ENCODE measurements around the gene S100A6.

DNA sequence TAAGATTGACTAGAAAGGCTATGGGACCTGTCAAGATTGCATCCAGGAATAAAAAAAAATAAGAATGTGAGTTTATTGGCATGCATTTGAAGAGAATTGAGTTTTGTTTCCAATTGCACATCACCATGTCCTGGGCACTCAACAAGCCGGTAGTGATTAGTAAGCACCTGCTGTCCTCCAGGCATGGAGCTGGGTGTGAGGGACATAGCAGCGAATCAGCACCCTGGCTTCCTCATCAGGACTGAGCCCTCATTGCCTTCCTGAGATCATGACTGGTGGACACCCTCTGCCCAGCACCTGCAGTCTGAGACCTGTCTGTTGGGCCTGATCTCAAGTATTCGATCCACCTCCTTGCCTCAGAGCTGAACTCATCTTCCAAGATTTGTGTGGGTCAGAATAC lies 26.8 kb downstream of the S100A6 start:
- TF ChIP-seq, protein P1, sequence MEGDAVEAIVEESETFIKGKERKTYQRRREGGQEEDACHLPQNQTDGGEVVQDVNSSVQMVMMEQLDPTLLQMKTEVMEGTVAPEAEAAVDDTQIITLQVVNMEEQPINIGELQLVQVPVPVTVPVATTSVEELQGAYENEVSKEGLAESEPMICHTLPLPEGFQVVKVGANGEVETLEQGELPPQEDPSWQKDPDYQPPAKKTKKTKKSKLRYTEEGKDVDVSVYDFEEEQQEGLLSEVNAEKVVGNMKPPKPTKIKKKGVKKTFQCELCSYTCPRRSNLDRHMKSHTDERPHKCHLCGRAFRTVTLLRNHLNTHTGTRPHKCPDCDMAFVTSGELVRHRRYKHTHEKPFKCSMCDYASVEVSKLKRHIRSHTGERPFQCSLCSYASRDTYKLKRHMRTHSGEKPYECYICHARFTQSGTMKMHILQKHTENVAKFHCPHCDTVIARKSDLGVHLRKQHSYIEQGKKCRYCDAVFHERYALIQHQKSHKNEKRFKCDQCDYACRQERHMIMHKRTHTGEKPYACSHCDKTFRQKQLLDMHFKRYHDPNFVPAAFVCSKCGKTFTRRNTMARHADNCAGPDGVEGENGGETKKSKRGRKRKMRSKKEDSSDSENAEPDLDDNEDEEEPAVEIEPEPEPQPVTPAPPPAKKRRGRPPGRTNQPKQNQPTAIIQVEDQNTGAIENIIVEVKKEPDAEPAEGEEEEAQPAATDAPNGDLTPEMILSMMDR (IDR thresholded peaks at IDR 0.05) = no peak
- TF ChIP-seq POLR2A (IDR thresholded peaks at IDR 0.05) = no peak

Data from heart left ventricle (tissue), 13 donors.